Hippocampal formation (tissue), 2 donors: ENCODE data around the gene UST.

Experiments used
- DNase-seq, 2 donors: peaks; one replicate each; lab custom pipeline; 2025; lab: John Stamatoyannopoulos, UW

UST gene

GRCh38 chr6:149118737-149119653, 372.2 kb downstream of the UST start:
- no peak for DNase-seq

GRCh38 chr6:149122850-149123821, 376.3 kb downstream of the UST start:
- no peak for DNase-seq

GRCh38 chr6:149125309-149125708, 378.5 kb downstream of the UST start:
- no peak for DNase-seq
